GM12878 (cell line): Measurements from ENCODE around the gene BTBD9. TPM values are rescaled to one million over a fixed set of nuclear protein-coding genes. Genes with fewer than 3 reads are reported as not detected.

Experiments used
- ATAC-seq: fragments of 200-7000 bp; cut with Tn5 transposase; 3 replicates; pipeline ENCODE4 v1.9.1; 2020; ENCODE audit warnings: mild to moderate bottlenecking, moderate library complexity
- BruUV-seq: library from RNA; stranded (reverse); fragments of 400-500 nt; replicated peaks from 2 replicates; lab custom pipeline; 2021; lab: Mats Ljungman, UMichigan
- CTCF ChIA-PET: fragments of 300-600 bp; sonication (Branson Sonifier 250); formaldehyde crosslinking; extraction: SDS; loops from one replicate; lab custom pipeline; 2021; ENCODE audit warnings: inconsistent platforms; lab: Yijun Ruan, JAX
- POLR2A ChIA-PET: fragments of 350-600 bp; formaldehyde crosslinking; extraction: SDS; loops from one replicate; lab custom pipeline; 2021; ENCODE audit warnings: inconsistent platforms; lab: Charles Lee
- RAD21 ChIA-PET: fragments of 300-600 bp; sonication (Branson Sonifier 250); formaldehyde crosslinking; loops from one replicate; lab custom pipeline; 2023; ENCODE audit warnings: antibody characterized with exemption; ENCODE audit not compliant: unreplicated experiment; lab: Charles Lee
- SMC1A ChIA-PET: fragments of 300-600 bp; sonication (Branson Sonifier 250); formaldehyde crosslinking; loops from one replicate; lab custom pipeline; 2023; ENCODE audit not compliant: unreplicated experiment, uncharacterized antibody; lab: Charles Lee
- DNase-seq: peaks from one replicate; pipeline ENCODE4 v3.0.0-alpha.2; 2011; ENCODE audit warnings: low read depth, low spot score
- FAIRE-seq: peaks from 3 replicates; lab custom pipeline; 2011; peaks lifted over from hg19 to GRCh38; lab: Jason Lieb, UNC
- H2AFZ ChIP-seq: 2 replicates; pipeline ENCODE4 v1.6.0; 2011; ENCODE audit warnings: low read depth, low read length, control low read depth; ENCODE audit not compliant: control insufficient read depth
- H3K27ac ChIP-seq: 2 replicates; pipeline ENCODE4 v1.5.1; 2011; ENCODE audit warnings: control low read depth; ENCODE audit not compliant: control insufficient read depth, insufficient read depth
- H3K27me3 ChIP-seq, 2 experiments: replicated peaks in 1 of 2; 2 replicates each; pipeline versions ENCODE4 v1.6.0 to v1.6.1; 2011; ENCODE audit warnings: low read length in 1 of 2; ENCODE audit not compliant: control insufficient read depth in 2 of 2, insufficient read depth in 2 of 2
- H3K36me3 ChIP-seq, 2 experiments: 2 replicates each; pipeline ENCODE4 v1.5.1; 2011; ENCODE audit warnings: low read length in 1 of 2; ENCODE audit not compliant: control insufficient read depth in 2 of 2, insufficient read depth in 2 of 2
- H3K4me1 ChIP-seq: 2 replicates; pipeline ENCODE4 v1.6.1; 2011; ENCODE audit warnings: mild to moderate bottlenecking, low read length, moderate library complexity, mixed read lengths; ENCODE audit not compliant: control insufficient read depth, insufficient read depth
- H3K4me2 ChIP-seq: 2 replicates; pipeline ENCODE4 v1.6.0; 2011; ENCODE audit warnings: control low read depth; ENCODE audit not compliant: control insufficient read depth, insufficient read depth
- H3K4me3 ChIP-seq: fragments of 200-600 bp; sonication (generic); 2 replicates; pipeline ENCODE4 v1.5.1; 2016
- H3K79me2 ChIP-seq: 2 replicates; pipeline ENCODE4 v1.6.0; 2011; ENCODE audit warnings: low read length; ENCODE audit not compliant: control insufficient read depth, insufficient read depth
- H3K9ac ChIP-seq: 2 replicates; pipeline ENCODE4 v1.8.0; 2011; ENCODE audit warnings: low read length, control low read depth, mixed read lengths; ENCODE audit not compliant: control insufficient read depth, insufficient read depth
- H3K9me3 ChIP-seq: replicated peaks from 3 replicates; pipeline ENCODE4 v1.5.1; 2011; ENCODE audit warnings: mild to moderate bottlenecking, low read length; ENCODE audit not compliant: control insufficient read depth, insufficient read depth
- H4K20me1 ChIP-seq: 2 replicates; pipeline ENCODE4 v1.6.0; 2011; ENCODE audit not compliant: control insufficient read depth, insufficient read depth
- BCL11A ChIP-seq: IDR thresholded peaks from 2 replicates; pipeline ENCODE4 v1.6.1; 2011; ENCODE audit warnings: low read depth, low read length
- CHD1 ChIP-seq: IDR thresholded peaks from 2 replicates; pipeline ENCODE4 v1.6.1; 2012; ENCODE audit warnings: low read depth, low read length, improper control_type of control experiment
- HDAC2 ChIP-seq: fragments of 200-600 bp; sonication (generic); IDR thresholded peaks from 2 replicates; pipeline ENCODE4 v1.6.1; 2017
- JUND ChIP-seq: IDR thresholded peaks from 2 replicates; pipeline ENCODE4 v1.6.1; 2012; ENCODE audit warnings: low read depth, mild to moderate bottlenecking, low read length, improper control_type of control experiment, moderate library complexity
- KDM1A ChIP-seq: fragments of 200-600 bp; sonication (generic); IDR thresholded peaks from 2 replicates; pipeline ENCODE4 v1.6.1; 2016; ENCODE audit warnings: borderline replicate concordance
- RAD21 ChIP-seq: IDR thresholded peaks from 2 replicates; pipeline ENCODE4 v1.6.1; 2011; ENCODE audit warnings: mild to moderate bottlenecking, low read depth, low read length, moderate library complexity; ENCODE audit not compliant: insufficient read depth
- SP1 ChIP-seq: IDR thresholded peaks from one replicate; pipeline ENCODE4 v1.6.1; 2011; ENCODE audit warnings: low read depth, low read length
- ZBTB11 ChIP-seq: fragments of 450-650 bp; formaldehyde crosslinking; IDR thresholded peaks from 2 replicates; pipeline ENCODE4 v1.5.0; 2022; ENCODE audit warnings: mild to moderate bottlenecking, missing genetic modification characterization
- ZBTB33 ChIP-seq: fragments of 450-650 bp; IDR thresholded peaks from 2 replicates; pipeline ENCODE4 v1.6.1; 2017; ENCODE audit warnings: mild to moderate bottlenecking
- WGBS: methylation state at CpG from one replicate; pipeline ENCODE4 v1.1.6; 2016; ENCODE audit warnings: low lambda C conversion rate; ENCODE audit not compliant: insufficient replicate concordance, insufficient coverage; ENCODE audit errors: missing lambda C conversion rate; 5-methylcytosine and 5-hydroxymethylcytosine counted together
- in situ Hi-C: fragments of 300-500 bp; cut with MboI; formaldehyde crosslinking; loops from 9 replicates; pipeline ENCODE4 v1.14.3; 2018; ENCODE audit warnings: mixed read lengths
- intact Hi-C: fragments of 100-400 bp; cut with micrococcal nuclease; formaldehyde crosslinking; loops from one replicate; pipeline ENCODE4 v1.14.2; 2022; ENCODE audit not compliant: unreplicated experiment
- polyA plus RNA-seq, 11 experiments: library from polyadenylated mRNA; depleted of rRNA in 4 of 11; unstranded in 6 of 11; stranded (reverse) in 5 of 11; fragments of >200 nt; fragmentation: Nextera tagmentation in 4 of 11; fragmentation: Illumina TruSeq in 1 of 11; extraction: Ambion mirVana in 4 of 11; extraction: Trizol in 1 of 11; gene quantifications; 1 replicate in 1 of 11; 2 replicates in 10 of 11; pipeline versions ENCODE4 v1.2.1 to v1.2.3, GENCODE V29; 2011 to 2016; ENCODE audit warnings: inconsistent platforms in 2 of 11, missing spikeins in 2 of 11, low read depth in 1 of 11
- total RNA-seq, 4 experiments: library from RNA; depleted of rRNA in 3 of 4; stranded (reverse); fragments of >200 nt in 3 of 4; fragmentation: Illumina TruSeq in 1 of 4; extraction: Trizol in 1 of 4; gene quantifications; 2 replicates each; pipeline versions ENCODE4 v1.2.1 to v1.2.3, GENCODE V29; 2013 to 2021

BTBD9 gene
- total and polyA plus RNA-seq, 10 of the 15 experiments (the other 5 are each of a cell fraction or from before 2014, with no cell fraction given), result 0.22 to 8.6 (median 4.6) TPM

- Histone ChIP-seq H3K4me1 (no peaks in the 10 kb centered on the region), H4K20me1 (no peaks in the 10 kb centered on the region), H3K79me2 (no peaks in the 10 kb centered on the region), H2AFZ (no peak overlapping the region), H3K4me2 (no peak overlapping the region), H3K9me3 (no peaks in the 10 kb centered on the region), H3K4me3 (no peak overlapping the region), H3K27ac (no peak overlapping the region), H3K9ac (no peak overlapping the region), H3K36me3 (no peaks in the 10 kb centered on the region), H3K27me3 (no peaks in the 10 kb centered on the region)
- no TSS peak for BruUV-seq
- no peak for ATAC-seq
- TF ChIP-seq ZBTB33 (no peak), KDM1A (no peak), SP1 (no peak)
- ChIA-PET CTCF (no interaction called here), SMC1A (no interaction called here), RAD21 (no interaction called here), POLR2A (no interaction called here)
- no peak for FAIRE-seq
- DNase-seq, result no peak
- 60% methylated on average over 3 of the region's 3 CpGs for WGBS
- intact Hi-C loops (no loop called here), in situ Hi-C loops (no loop called here)
Measured at GRCh38 chr6:38646166-38646878, 6.6 kb upstream of the BTBD9 start.

- FAIRE-seq (no peak), DNase-seq (no peak), ATAC-seq (no peak)
- Histone ChIP-seq H3K27ac (no peak overlapping the region), H3K4me1 (peaks cover 6% of the 10 kb centered on the region; the same call in 1 of the 2 replicates), H2AFZ (no peak overlapping the region), H3K27me3 (no peaks in the 10 kb centered on the region), H3K4me2 (no peak overlapping the region), H3K36me3 (no peaks in the 10 kb centered on the region), H3K9me3 (no peaks in the 10 kb centered on the region), H4K20me1 (no peaks in the 10 kb centered on the region), H3K79me2 (no peaks in the 10 kb centered on the region; the same call in none of the 2 replicates), H3K4me3 (no peak overlapping the region), H3K9ac (no peak overlapping the region)
- ChIA-PET CTCF (no interaction called here), POLR2A (no interaction called here), RAD21 (no interaction called here), SMC1A (no interaction called here)
- intact Hi-C loops, result no loop called here
- BruUV-seq, result no TSS peak
- in situ Hi-C loops, result no loop called here
- 0% methylated on average over 1 of the region's 1 CpG for WGBS
- TF ChIP-seq CHD1, result no peak
- TF ChIP-seq BCL11A, result no peak
- TF ChIP-seq ZBTB11, result no peak
- no peak for TF ChIP-seq KDM1A
- no peak for TF ChIP-seq RAD21
- no peak for TF ChIP-seq HDAC2
- no peak for TF ChIP-seq JUND
Measured at GRCh38 chr6:38644951-38645350, 5.2 kb upstream of the BTBD9 start.
